HG03108 (cell line): ENCODE data around the gene MPP1.
"Not testable (repeated sequence)": the region's sequence is repeated elsewhere in the genome, so short reads cannot be mapped to it uniquely, and the experiment has no call there.

Experiments used
- ATAC-seq: cut with Tn5 transposase; IDR thresholded peaks from one replicate; pipeline ENCODE4 v1.9.1; 2021; ENCODE audit warnings: moderate library complexity; ENCODE audit not compliant: unreplicated experiment

MPP1 gene

DNA sequence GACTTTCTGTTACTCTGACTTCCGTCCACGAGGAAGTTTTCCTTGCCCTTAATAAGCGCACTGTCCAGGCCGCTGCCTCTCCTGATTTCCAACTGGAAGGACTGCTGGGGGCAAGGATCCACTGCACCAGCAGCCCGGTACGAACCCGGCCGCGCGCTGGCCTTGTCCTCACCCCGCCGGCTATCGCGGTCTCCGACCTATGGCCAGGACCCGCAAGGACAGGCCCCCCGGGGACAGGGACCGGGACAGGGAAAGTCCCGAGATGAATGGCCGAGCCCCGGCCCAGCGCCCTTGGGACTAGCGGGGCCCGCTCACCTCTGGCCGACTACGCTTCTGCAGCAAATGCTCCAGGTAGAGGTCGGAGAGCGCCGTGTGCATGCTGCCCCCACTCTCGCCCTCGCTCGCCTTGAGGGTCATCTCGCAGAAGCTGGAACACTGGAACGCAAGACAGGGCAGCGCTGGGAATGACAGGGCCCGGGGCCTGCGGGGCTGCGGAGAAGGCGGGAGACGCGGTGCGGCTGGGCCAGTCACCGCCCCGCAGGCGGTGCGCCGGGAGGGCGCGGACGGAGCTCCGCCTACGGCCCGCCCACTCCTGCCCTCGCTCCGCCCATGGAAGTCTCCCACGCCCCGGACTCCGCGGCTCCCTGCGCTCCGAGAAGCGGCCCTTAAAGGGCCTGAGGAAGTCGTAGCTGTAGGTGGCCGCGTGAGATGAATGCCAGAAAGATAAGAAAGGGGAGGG is at the start of gene MPP1:
MPP1 (minus strand) TSS at position 529 of the 739 bp plus-strand sequence; CDS start at position 417, 112 bp downstream.
- ATAC-seq = peak; percentile 94

DNA sequence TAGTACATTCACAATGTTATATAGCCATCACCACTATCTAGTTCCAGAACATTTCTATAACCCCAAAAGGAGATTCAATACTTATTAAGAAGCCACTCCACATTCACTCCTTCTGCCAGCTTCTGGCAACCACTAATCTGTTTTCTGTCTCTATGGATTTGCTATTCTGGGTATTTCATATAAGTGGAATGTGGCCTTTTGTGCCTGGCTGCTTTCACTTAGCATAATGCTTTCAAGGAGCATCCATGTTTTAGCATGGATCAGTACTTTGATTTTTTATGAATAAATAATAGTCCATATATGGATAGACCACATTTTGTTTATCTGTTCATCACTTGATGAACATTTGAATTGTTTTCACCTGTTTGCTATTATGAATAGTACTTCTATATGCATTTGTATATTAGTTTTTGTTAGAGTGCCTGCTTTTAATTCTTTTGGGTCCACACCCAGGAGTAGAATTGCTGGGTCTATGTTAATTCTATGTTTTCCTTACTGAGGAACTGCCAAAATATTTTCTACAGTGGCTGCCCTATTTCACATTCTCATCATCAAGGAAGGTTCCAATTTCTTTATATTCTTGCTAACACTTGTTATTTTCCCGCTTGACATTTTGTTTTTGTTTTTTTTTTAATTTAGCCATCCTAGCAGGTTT is 45.8 kb upstream of the MPP1 start:
- no peak for ATAC-seq

DNA sequence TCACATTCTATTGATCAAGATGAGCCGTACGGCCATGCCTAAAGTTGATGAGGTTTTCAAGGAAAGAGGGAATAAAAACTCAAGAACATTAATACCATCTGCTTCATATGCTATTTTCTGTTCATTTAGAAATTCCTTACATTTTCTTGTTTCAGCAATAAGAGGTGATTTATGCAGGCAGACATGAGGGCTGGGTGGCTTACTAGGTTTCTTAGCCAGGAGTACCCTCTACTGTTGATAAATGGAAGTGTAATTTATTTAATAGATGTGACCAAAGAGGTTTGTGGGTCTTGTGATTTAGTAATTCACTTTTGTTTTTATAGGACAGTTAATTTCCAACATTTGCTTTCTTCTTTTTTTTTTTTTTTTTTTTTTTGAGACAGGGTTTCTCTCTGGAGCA is 35.6 kb upstream of the MPP1 start:
- ATAC-seq = no peak

DNA sequence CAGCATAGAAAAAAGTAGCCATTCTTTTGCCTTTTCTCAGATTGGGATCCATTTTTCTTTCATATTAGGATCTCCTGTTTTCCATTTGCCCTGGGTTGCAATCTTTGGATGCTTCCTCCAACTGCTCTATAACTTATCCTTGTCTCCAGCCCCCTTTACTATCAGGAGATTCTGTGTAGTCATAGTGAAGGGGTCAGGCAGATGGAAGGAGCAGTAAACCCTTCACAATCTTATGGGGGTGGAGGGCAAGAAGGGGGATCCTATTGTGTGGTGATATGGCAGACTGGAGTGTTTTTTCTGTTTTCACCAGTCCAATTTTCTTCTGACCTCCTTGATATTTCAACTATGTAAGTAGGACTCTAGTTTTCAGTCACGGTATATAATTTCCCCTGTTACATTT is 30.9 kb upstream of the MPP1 start:
- ATAC-seq = no peak

DNA sequence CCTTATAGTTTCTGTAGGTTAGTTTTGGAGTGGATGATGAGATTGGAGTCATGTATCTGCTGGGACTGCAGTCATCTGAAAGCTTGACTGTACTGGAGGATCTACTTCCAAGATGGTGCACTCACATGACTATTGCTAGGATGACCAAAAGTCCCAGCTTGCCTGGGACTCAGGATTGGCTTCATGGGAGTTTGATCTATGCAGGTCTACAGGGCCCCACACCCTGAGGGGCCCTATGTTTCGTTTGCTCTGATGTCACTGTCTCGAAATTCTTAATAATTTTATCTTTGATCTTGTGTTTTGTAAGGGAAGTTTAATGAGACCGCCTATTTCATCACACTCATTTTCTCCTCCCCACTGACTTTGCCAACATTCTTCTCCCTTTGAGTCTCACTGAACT is 29.3 kb upstream of the MPP1 start, which contains the start of gene SMIM9:
SMIM9 (minus strand) TSS at position 101 of the 400 bp plus-strand sequence. CDS start 3,806 bp downstream, outside the sequence.
- no peak for ATAC-seq

GRCh38 chrX:154833746-154834274 is 28.5 kb upstream of the MPP1 start:
- no peak for ATAC-seq

- no peak for ATAC-seq
These were observed 24.7 kb upstream of the MPP1 start for GRCh38 chrX:154829926-154830442.

DNA sequence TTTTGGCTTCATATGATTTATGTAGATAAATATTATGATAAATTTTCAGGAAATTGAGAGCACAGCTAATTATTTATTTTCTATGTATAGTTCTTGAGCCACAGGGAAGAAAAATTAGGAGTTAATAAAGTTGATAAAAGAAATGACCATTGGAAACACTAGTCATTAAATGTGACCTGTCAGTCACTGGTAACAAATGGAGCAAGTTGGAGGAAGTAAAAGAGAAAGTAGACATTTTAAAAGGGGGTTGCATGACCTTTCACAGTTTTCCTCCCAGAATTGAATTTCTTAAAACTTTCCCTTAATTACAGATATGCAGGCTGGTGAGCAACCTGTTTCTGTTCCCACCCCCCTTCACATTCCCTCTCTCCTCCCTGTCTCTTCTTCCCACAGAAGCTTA is 23.8 kb upstream of the MPP1 start:
- no peak for ATAC-seq

- ATAC-seq = no peak
These were observed 22.7 kb upstream of the MPP1 start for GRCh38 chrX:154828016-154828408.

GRCh38 chrX:154827194-154828015 is 22.1 kb upstream of the MPP1 start:
- peak; percentile 92 for ATAC-seq

DNA sequence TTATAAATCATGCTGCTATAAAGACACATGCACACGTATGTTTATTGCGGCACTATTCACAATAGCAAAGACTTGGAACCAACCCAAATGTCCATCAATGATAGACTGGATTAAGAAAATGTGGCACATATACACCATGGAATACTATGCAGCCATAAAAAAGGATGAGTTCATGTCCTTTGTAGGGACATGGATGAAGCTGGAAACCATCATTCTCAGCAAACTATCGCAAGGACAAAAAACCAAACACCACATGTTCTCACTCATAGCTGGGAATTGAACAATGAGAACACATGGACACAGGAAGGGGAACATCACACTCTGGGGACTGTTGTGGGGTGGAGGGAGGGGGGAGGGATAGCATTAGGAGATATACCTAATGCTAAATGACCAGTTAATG is 20.3 kb upstream of the MPP1 start:
- ATAC-seq = not testable (repeated sequence)

DNA sequence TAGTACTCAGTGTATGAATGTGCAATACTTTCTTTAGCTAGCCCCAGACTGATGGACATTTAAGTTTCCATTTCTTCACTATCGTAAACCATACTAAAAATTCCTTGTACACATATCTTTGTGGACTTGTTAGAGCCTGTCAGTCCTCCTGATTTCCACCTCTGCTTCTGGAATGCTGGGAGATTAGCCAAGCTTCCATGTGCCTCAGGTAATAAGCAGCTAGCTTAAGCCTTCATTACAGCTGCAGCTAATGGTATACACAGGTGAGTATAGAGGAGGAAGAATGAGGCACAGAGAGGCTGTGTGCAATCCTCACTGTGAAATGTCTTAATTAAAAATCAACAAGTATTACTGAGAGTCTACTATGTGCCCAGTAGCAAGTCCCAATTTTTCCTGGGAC is 19.4 kb upstream of the MPP1 start:
- ATAC-seq = no peak

- ATAC-seq = no peak
These were observed 16.7 kb upstream of the MPP1 start for GRCh38 chrX:154822029-154822428.

DNA sequence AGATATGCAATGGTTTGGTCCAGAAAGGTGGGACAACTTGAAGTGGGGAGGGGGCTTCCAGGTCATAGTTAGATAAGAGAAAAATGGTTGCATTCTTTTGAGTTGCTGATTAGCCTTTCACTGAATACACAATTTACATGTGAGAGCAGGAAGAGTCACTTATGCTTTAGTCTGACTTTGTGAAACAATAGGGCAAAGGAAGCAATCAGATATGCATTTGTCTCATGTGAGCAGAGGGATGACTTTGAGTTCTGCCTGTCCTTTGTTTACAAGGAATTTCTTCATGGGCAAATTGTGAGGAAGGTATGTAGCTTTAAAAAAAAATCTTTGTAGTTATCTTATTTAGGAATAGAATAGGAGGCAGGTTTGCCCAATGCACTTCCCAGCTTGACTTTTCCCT is 16.2 kb upstream of the MPP1 start:
- ATAC-seq = no peak

- no peak for ATAC-seq
These were observed 14.6 kb upstream of the MPP1 start for GRCh38 chrX:154819771-154820341.

DNA sequence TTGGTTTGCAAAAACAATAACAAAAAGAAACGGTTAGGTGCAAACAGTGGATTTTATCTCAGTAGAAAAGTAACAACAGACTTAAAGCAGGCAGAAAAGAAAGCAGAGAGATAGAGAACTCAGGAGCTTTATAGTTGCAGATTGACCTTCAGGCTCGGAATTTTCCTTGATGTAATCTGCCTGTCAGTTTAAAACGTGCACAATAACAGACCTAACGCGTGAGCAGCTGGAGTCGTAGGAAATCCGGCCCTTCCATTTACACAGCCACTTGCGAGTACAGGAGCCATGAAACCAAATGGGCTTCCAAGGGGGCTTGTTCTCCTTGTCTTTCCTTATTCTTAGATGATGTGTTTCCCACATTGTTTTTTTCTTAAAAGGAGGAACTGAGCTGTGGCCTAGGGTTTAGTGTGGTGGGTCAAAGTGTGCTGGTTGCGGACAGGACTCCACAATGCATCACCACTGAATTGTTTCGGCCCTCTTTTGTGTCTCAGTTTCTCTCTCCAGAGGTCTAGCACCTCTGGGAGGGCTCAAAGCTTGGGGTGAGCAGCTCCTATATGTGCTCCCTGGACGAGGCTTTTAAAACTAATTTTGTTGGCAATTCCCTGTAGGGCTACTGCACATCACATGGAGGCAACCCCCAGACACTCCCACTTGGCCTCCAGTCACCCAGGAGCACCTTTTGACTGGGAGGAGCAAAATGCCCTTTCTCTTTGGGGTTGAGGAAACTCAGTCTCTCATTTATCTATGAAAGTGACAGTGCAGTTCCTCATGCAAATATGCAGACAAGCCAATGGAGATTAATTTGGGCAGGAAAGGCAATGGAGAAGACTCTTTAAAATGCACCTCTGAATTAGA is 13.9 kb upstream of the MPP1 start:
- ATAC-seq = no peak

DNA sequence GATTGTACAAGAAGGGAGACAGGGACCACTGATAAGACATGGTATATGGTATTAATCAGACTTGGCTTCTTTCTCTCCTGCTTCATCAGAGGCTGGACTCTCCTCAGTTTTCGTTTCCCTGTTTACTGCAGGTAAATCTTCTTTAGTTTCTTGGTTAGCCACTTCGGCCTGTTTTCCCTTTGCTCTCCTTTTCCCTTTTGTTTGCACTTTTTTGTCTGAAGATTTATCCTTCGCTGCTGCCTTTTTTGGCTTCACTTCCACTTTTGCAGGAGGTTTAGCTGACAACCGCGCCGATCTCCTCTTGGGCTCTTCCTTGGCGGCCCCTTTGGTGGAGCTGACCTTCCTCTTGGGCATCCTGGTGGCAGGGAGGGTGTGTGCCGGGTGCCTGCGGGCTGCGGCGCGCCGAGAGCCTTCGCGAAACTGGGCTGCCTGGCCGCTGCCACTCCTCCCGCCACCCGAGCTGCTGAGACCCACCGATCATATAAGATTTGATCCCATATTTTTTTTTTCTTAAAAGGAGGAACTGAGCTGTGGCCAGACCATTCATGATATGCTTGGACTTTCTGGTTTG is 11.8 kb upstream of the MPP1 start:
- ATAC-seq = not testable (repeated sequence)

- ATAC-seq = not testable (repeated sequence)
These were observed 11.1 kb upstream of the MPP1 start for GRCh38 chrX:154816326-154816898.

DNA sequence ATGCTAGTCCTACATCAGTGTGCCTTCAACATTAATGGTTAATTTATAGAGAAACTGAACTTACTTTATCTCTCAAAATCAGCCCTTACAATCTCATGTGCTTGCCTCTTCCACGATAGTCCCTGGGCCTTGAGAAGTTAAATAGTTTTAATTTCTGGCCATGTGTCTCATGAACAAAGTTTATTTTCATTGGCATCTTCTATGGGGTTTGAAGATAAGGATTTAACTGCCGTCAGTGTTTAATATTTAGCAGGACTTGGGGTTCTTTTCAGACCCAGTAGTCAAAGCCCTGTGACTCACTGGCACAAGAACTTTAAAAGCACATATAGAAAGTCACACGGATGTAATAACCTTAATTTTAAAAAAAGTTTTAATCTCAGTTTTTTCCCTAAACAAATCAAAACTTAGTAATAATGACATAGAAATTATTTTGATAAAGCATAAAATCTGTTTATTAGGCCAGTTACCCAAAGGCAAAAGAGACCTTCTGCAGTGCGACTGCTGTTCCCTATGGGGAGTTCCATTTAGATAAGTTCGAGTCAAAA is 10.1 kb upstream of the MPP1 start:
- ATAC-seq = no peak
